ENCODE measurements around the gene LRCH1.
"Not testable (repeated sequence)": the region's sequence is repeated elsewhere in the genome, so short reads cannot be mapped to it uniquely, and the experiment has no call there.

LRCH1 gene

DNA sequence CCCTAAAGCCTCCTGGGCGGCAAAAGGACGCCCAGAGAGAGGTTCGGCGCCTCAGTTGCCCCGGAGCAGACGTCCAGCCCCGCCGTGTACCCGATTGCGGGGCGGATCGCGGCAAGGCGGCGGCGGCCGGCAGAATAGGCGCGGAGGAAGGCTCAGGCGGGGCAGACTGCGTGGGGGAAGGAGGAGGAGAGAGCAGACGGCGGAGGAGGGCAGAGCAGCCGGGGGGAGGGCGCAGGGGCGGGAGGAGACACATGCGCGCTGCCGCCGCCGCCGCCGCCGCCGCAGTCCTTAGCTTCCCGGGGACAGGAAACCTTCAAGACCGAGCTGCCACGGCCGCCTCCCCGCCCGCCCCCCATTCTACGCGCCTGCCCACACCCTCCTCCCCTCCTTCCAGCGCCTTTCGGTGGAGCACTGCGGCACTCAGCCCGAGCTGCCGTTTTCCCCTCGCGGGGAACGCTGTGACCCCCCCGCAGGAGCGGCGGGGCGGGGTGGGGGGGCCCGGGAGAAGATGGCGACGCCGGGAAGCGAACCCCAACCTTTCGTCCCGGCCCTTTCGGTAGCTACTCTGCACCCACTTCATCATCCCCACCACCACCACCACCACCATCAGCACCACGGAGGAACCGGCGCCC is at the start of gene LRCH1:
Gene LRCH1, plus strand, starts transcription at position 282 of the 632 bp plus-strand sequence. Its CDS starts 227 bp downstream, at position 509.
- Mint-ChIP-seq H3K4me3 (peak within 1 kb of the TSS; percentile 95), H3K4me1 (ENCODE audit: low read depth) (peaks cover 43% of the 10 kb centered on the region), H3K27ac (peak within 1 kb of the TSS; percentile 90), H3K36me3 (no peaks in the 10 kb centered on the region), H3K27me3 (no peaks in the 10 kb centered on the region), H3K9me3 (ENCODE audit: low read depth) (no peaks in the 10 kb centered on the region)

DNA sequence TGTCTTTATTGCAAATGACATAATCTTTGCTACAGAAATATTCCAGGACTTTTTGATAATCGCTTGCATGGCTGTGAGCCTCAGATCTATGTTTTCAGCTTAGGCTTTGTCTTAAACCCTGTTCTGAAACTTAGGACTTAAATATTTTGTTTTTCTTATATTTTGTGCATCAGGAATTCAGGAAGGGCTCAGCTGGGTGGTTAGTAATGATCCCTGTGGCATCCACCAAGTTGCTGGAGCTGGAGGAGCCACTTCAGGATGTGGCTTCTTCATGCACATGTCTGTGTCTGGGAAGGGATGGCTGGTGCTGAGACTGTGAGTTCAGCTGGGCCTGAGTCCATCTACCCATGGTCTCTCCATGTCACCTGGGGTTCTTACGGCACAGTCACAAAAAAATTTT is 48.9 kb upstream of the LRCH1 start:
- H3K36me3 Mint-ChIP-seq = no peaks in the 10 kb centered on the region
- peaks cover 2% of the 10 kb centered on the region for H3K27me3 Mint-ChIP-seq
- no peak overlapping the region for H3K27ac Mint-ChIP-seq
- no peak overlapping the region for H3K4me3 Mint-ChIP-seq
- H3K9me3 Mint-ChIP-seq (ENCODE audit: low read depth) = no peaks in the 10 kb centered on the region
- H3K4me1 Mint-ChIP-seq (ENCODE audit: low read depth) = no peaks in the 10 kb centered on the region

GRCh38 chr13:46507981-46508380 is 45.0 kb upstream of the LRCH1 start:
- Mint-ChIP-seq H3K4me3 (no peak overlapping the region), H3K27ac (no peak overlapping the region), H3K4me1 (ENCODE audit: low read depth) (no peaks in the 10 kb centered on the region), H3K36me3 (no peaks in the 10 kb centered on the region), H3K27me3 (peaks cover 4% of the 10 kb centered on the region), H3K9me3 (ENCODE audit: low read depth) (no peaks in the 10 kb centered on the region)

- Mint-ChIP-seq H3K9me3 (ENCODE audit: low read depth) (no peaks in the 10 kb centered on the region), H3K4me1 (ENCODE audit: low read depth) (no peaks in the 10 kb centered on the region), H3K4me3 (no peak overlapping the region), H3K27ac (no peak overlapping the region), H3K27me3 (peaks cover 6% of the 10 kb centered on the region), H3K36me3 (no peaks in the 10 kb centered on the region)
Measured at GRCh38 chr13:46509981-46510380, 43.0 kb upstream of the LRCH1 start.

- Mint-ChIP-seq H3K27ac (no peak overlapping the region), H3K36me3 (no peaks in the 10 kb centered on the region), H3K4me1 (ENCODE audit: low read depth) (no peaks in the 10 kb centered on the region), H3K27me3 (peaks cover 13% of the 10 kb centered on the region), H3K4me3 (no peak overlapping the region), H3K9me3 (ENCODE audit: low read depth) (no peaks in the 10 kb centered on the region)
Measured at GRCh38 chr13:46515803-46516202, 37.2 kb upstream of the LRCH1 start.

GRCh38 chr13:46516599-46517338 is 36.2 kb upstream of the LRCH1 start:
- H3K27ac Mint-ChIP-seq = no peak overlapping the region
- H3K4me3 Mint-ChIP-seq = no peak overlapping the region
- H3K27me3 Mint-ChIP-seq = peaks cover 13% of the 10 kb centered on the region
- H3K9me3 Mint-ChIP-seq (ENCODE audit: low read depth) = no peaks in the 10 kb centered on the region
- H3K4me1 Mint-ChIP-seq (ENCODE audit: low read depth) = no peaks in the 10 kb centered on the region
- no peaks in the 10 kb centered on the region for H3K36me3 Mint-ChIP-seq

GRCh38 chr13:46517748-46518147 is 35.2 kb upstream of the LRCH1 start:
- H3K4me1 Mint-ChIP-seq (ENCODE audit: low read depth); H3K36me3 Mint-ChIP-seq; H3K9me3 Mint-ChIP-seq (ENCODE audit: low read depth); H3K27ac Mint-ChIP-seq; H3K4me3 Mint-ChIP-seq: not testable (repeated sequence)
- peaks cover 13% of the 10 kb centered on the region for H3K27me3 Mint-ChIP-seq

- peaks cover 12% of the 10 kb centered on the region for H3K27me3 Mint-ChIP-seq
- H3K4me1 Mint-ChIP-seq (ENCODE audit: low read depth) = no peaks in the 10 kb centered on the region
- no peaks in the 10 kb centered on the region for H3K36me3 Mint-ChIP-seq
- no peak overlapping the region for H3K27ac Mint-ChIP-seq
- no peaks in the 10 kb centered on the region for H3K9me3 Mint-ChIP-seq (ENCODE audit: low read depth)
- H3K4me3 Mint-ChIP-seq = no peak overlapping the region
Measured at GRCh38 chr13:46519182-46519581, 33.8 kb upstream of the LRCH1 start.

- Mint-ChIP-seq H3K9me3 (ENCODE audit: low read depth) (no peaks in the 10 kb centered on the region), H3K36me3 (no peaks in the 10 kb centered on the region), H3K4me1 (ENCODE audit: low read depth) (no peaks in the 10 kb centered on the region), H3K27me3 (peaks cover 11% of the 10 kb centered on the region), H3K27ac (no peak overlapping the region), H3K4me3 (no peak overlapping the region)
Measured at GRCh38 chr13:46520166-46520565, 32.8 kb upstream of the LRCH1 start.

DNA sequence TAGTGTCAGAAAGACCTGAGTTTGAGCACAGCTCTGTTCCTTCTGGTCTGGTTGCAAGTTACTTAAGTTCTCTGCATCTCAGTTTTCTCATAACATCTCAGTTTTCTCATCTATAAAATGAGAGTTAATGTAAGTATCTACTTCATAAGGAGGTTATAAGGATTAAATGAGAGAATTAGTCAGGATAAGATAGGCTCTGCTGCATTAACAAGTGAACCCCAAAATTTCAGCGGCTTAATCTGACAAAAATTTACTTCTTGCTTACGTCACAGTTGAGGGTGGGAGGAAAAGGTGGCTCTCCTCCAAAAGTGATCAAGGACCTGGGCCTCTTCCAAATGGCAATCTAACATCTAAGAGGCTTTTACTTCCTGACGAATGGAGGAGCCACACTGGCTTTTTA is 31.5 kb upstream of the LRCH1 start:
- no peaks in the 10 kb centered on the region for H3K4me1 Mint-ChIP-seq (ENCODE audit: low read depth)

DNA sequence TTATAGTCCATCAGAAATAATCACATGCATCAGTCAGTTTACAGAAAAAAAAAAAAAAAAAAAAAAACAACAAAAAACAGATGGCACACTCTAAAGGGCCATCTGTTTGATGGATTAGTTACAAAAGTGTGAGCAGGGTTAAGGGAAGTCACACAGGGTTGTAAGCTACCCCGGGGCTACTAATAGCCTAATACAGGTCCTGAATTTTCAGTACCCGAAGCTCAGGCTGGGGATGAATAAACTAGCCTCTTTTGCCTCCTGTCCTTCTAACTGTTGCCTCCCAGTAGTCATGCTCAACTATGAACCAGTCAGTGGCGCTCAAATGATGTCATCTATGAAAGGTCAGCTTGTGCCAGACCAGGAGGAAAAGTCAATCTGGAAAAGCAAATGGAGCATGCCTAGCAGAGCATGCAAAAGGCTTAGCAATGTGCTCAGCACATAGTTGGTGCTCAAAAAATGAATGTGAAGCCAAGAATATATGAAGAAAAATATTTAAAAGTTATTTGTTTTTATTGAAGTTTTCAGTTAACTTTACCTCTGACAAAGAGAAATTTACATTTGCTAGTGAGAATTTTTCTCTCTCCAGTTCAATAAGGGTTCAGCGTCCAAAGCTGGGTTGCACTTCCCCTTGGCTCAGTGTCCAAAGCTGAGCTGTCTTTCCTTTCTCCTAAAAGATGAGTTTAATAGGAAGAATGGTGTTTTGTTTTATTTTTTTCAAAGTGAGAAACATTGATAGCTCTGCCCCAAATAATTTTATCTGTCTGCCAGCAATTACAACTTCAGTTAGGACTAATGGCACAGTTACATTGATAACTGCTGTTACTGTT is 30.8 kb upstream of the LRCH1 start:
- peaks cover 7% of the 10 kb centered on the region for H3K27me3 Mint-ChIP-seq
- no peak overlapping the region for H3K27ac Mint-ChIP-seq
- no peaks in the 10 kb centered on the region for H3K4me1 Mint-ChIP-seq (ENCODE audit: low read depth)
- no peaks in the 10 kb centered on the region for H3K9me3 Mint-ChIP-seq (ENCODE audit: low read depth)
- H3K4me3 Mint-ChIP-seq = no peak overlapping the region
- H3K36me3 Mint-ChIP-seq = no peaks in the 10 kb centered on the region

More for the DNA sequence above, 31.5 kb upstream of the LRCH1 start:
- no peak overlapping the region for H3K27ac Mint-ChIP-seq
- peaks cover 7% of the 10 kb centered on the region for H3K27me3 Mint-ChIP-seq
- H3K36me3 Mint-ChIP-seq = no peaks in the 10 kb centered on the region
- no peaks in the 10 kb centered on the region for H3K9me3 Mint-ChIP-seq (ENCODE audit: low read depth)
- H3K4me3 Mint-ChIP-seq = no peak overlapping the region

GRCh38 chr13:46522748-46523030 is 30.3 kb upstream of the LRCH1 start:
- Mint-ChIP-seq H3K4me1 (ENCODE audit: low read depth) (no peaks in the 10 kb centered on the region), H3K9me3 (ENCODE audit: low read depth) (no peaks in the 10 kb centered on the region), H3K27ac (no peak overlapping the region), H3K36me3 (no peaks in the 10 kb centered on the region), H3K27me3 (peaks cover 5% of the 10 kb centered on the region), H3K4me3 (no peak overlapping the region)

DNA sequence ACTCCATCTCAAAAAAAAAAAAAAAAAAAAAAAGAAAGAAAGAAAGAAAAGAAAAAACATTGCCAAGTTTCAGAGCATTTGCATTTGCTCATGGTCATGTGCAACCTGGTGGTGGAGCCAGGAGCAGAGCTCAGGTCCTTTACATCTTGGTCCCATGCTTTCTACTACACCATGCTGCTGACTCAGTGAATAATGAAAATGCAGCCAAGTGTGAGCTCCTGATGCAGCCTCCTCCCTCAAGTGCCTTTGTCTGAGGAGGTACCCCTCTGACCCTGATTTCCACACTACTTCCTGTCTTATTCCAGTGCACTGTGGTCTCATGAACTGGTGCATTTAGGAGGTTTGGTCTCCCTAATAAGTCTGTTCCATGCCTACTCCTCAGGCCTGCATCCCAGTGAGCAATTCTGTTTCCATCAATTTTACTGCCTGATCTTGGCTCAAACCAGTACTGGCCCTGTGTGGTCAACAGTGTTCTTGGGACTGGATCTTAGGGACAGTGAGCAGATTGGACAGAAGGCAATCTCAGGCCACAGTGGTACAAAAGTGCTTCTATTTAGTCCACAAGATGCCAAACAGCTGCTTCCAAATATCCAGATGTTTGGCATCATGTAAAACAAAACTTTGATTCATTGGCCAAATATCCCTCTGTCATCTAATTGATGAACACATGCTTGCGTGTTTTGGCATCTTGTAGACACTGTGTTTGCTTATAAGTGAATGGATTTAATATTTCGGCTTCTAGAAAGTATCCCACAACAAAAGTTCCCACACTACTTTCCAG is 28.8 kb upstream of the LRCH1 start:
- H3K9me3 Mint-ChIP-seq (ENCODE audit: low read depth) = no peaks in the 10 kb centered on the region

GRCh38 chr13:46526100-46526735 is 26.8 kb upstream of the LRCH1 start:
- no peaks in the 10 kb centered on the region for H3K9me3 Mint-ChIP-seq (ENCODE audit: low read depth)
- peaks cover 12% of the 10 kb centered on the region for H3K4me1 Mint-ChIP-seq (ENCODE audit: low read depth)
- H3K27ac Mint-ChIP-seq = no peak overlapping the region

More for the DNA sequence above, 28.8 kb upstream of the LRCH1 start:
- no peaks in the 10 kb centered on the region for H3K4me1 Mint-ChIP-seq (ENCODE audit: low read depth)
- H3K27me3 Mint-ChIP-seq = peaks cover 3% of the 10 kb centered on the region
- H3K27ac Mint-ChIP-seq = no peak overlapping the region
- H3K36me3 Mint-ChIP-seq = peaks cover 2% of the 10 kb centered on the region
- H3K4me3 Mint-ChIP-seq = no peak overlapping the region

More at GRCh38 chr13:46526100-46526735, 26.8 kb upstream of the LRCH1 start:
- H3K27me3 Mint-ChIP-seq = peaks cover 2% of the 10 kb centered on the region
- no peak overlapping the region for H3K4me3 Mint-ChIP-seq
- H3K36me3 Mint-ChIP-seq = peaks cover 2% of the 10 kb centered on the region
